Activated CD8-positive, alpha-beta memory T cell treated with anti-CD3 and anti-CD28 coated beads for 4 hours (primary cell): Measurements from ENCODE around the gene TCFL5.

ENCODE experiments used
- DNase-seq, 2 donors: peaks; one replicate each; pipeline ENCODE4 v3.0.0-alpha.2; 2020; ENCODE audit warnings: low read depth in 2 of 2

The TCFL5 gene

GRCh38 chr20:62834967-62835730, 26.5 kb downstream of the TCFL5 start:
- DNase-seq: no peak

- no peak for DNase-seq
These were observed 28.7 kb downstream of the TCFL5 start for GRCh38 chr20:62832951-62833391.

GRCh38 chr20:62832212-62832922, 29.3 kb downstream of the TCFL5 start:
- no peak for DNase-seq

- no peak for DNase-seq
These were observed 29.8 kb downstream of the TCFL5 start for GRCh38 chr20:62831854-62832211.

GRCh38 chr20:62831361-62831788, 30.2 kb downstream of the TCFL5 start:
- DNase-seq: no peak

DNA sequence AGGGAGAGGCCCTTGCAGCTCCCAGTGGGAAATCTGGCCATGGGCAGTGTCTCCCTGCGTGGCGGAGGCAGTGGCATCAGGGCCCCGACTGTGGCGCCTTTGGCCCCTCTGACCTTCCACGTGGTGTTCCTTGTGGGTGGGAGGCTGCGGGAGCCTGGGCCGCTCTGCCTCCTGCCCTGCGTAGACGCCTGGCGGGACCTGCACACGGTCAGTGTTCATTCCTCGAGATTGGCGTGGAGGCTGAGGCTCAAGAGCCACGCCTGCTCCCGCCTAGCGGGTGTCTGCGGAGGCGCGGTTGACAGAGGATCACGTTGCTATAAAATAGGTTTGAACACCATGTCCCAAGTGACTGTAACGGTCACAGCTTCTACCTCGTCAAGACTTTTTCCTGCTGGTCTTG, 30.8 kb downstream of the TCFL5 start:
- DNase-seq: no peak

- no peak for DNase-seq
These were observed 31.4 kb downstream of the TCFL5 start for GRCh38 chr20:62830251-62830650.

DNA sequence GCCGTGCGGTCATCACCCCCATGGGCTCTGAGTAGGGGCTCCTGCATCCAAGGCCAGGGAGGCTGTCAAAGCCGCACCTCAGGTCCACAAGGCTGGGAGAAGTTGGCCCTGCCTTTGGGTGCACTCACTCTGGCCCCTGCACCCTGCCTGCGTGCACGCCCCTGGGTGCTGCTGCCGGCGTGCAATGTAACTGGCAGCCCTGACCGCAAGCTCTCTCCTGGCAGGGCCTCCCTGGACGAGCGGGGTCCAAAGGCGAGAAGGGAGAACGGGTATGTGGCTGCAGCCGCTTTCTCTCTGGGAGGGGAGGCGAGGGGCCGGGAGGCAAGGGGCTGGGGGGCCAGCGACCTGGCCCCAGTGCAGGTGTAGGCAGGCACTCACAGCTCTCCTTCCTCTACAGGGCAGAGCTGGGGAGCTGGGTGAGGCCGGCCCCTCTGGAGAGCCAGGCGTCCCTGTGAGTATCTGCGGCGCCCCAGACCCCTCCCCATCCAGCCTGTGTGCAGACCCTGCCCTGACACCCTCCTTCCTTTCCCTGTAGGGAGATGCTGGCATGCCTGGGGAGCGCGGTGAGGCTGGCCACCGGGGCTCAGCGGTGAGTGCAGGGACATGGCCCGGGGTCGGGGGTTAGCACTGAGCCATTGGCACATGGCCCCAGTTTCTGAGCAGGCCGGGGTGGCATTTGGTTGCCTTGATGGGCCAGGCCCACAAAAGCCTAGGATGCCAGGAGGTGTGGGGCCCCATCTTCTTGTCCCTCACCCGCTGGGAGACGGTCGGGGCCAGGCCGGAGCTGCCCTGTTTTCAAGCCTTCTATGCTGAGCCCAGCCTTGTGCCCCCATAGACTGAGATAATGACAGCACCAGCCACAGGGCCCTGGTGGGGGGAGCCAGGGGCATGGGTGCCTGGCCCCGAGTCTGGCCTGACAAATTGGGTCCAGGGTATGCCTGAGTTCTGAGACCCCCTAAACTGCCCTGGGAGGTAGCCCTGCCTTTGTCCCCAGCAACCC, 32.1 kb downstream of the TCFL5 start:
- DNase-seq: no peak

GRCh38 chr20:62828511-62829230, 33.0 kb downstream of the TCFL5 start:
- DNase-seq: no peak

GRCh38 chr20:62828051-62828450, 33.6 kb downstream of the TCFL5 start:
- DNase-seq: no peak

DNA sequence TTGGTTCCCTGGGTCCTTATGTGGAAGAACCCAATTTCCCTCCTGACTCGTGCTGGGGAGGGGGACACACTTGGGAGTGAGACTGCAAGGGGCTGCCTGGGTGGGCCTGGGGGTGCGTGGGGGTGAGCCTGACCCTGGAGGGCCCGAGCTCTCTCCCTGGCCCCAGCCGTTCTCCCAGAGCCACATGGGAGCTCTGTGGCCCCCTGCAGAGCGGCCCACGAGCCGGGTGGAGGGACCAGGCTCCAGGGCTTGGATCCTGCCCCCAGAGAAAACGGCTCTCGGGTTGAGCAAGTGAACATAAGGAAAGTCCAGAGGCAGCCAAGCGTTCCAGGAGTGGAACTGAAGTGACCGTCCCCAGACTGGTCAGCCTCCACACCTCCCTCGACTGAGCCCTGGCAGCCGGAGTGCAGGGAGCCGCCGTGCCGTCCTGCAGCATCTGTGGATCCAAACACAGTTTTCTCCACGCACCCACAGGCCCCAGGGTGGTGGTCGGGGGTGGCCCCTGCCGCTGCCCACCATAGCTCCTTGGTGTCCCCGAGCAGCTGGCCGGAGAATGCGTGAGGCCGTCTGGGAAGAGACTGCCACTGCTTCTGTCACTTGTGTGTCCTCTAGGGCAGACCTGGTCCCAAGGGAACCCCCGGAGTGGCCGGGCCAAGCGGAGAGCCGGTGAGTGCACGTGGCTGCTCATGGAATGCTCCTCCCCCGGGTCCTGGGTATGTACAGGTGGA, 34.1 kb downstream of the TCFL5 start:
- DNase-seq: no peak

DNA sequence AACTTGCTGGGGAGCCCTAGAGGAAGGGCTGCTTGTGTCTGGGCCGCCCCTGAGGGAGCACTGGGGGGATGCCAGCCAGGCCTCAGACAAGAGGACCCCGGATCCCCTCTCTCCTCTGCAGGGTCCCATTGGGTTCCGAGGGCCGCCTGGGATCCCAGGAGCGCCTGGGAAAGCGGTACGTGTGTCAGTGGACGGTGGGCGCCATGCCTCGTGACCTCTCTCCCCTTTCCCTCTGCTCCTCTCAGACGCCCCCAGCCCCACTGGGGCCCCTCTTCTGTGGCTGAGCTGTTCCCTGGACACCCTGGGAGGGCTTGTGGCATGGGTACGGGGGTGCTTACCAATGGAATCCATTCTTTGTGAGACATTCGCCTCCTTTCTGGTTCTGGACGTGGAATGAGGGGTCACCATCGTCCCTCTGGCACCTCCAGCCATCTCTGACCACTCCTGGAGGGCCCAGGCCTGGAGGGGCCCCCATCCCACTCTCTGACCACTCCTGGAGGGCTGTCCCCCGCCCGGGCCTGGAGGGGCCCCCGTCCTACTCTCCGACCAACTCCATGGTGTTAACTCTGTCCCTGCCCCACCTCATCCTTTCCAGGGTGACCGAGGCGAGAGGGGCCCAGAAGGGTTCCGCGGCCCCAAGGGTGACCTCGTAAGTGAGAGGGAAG, 34.8 kb downstream of the TCFL5 start:
- DNase-seq: no peak

DNA sequence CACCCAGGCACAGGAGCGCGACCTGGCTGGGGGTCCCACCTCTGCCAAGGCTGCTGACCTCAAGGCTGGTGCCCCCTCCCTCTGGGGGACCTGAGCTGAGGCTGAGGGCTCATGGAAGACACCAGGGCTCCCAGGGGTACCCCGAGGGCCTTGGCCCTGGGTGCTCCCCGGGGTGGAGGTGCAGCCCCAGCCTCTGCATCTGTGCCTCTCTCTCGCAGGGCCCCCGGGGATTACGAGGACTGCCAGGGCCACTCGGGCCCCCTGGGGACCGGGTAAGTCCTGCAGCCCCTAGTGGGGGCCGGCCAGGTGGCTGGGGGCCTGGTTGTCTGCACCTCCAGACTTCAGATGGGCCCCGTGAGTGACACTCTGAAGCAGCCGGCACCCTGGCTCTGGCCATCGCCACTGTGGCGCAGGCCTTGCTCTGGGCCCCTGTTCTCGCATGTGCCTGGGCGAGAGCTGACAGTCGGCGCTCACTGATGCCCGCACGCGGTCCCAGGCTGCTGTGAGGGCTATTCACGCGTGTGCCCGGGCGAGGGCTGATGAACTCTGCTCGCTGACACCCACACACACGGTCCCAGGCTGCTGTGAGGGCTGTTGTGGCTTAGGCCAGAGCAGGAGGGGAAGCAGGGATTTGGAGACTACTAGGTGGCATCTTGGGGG, 35.5 kb downstream of the TCFL5 start:
- DNase-seq: no peak

- DNase-seq: no peak
These were observed 36.2 kb downstream of the TCFL5 start for GRCh38 chr20:62825333-62825985.

GRCh38 chr20:62824476-62825332, 36.9 kb downstream of the TCFL5 start:
- no peak for DNase-seq

GRCh38 chr20:62823688-62824475, 37.7 kb downstream of the TCFL5 start:
- DNase-seq: no peak
